Measurements from ENCODE around the gene PTPRH.

GRCh38 chr19:55133639-55134444 lies 75.5 kb downstream of the PTPRH start:
- TF ChIP-seq, protein P1, sequence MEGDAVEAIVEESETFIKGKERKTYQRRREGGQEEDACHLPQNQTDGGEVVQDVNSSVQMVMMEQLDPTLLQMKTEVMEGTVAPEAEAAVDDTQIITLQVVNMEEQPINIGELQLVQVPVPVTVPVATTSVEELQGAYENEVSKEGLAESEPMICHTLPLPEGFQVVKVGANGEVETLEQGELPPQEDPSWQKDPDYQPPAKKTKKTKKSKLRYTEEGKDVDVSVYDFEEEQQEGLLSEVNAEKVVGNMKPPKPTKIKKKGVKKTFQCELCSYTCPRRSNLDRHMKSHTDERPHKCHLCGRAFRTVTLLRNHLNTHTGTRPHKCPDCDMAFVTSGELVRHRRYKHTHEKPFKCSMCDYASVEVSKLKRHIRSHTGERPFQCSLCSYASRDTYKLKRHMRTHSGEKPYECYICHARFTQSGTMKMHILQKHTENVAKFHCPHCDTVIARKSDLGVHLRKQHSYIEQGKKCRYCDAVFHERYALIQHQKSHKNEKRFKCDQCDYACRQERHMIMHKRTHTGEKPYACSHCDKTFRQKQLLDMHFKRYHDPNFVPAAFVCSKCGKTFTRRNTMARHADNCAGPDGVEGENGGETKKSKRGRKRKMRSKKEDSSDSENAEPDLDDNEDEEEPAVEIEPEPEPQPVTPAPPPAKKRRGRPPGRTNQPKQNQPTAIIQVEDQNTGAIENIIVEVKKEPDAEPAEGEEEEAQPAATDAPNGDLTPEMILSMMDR (IDR thresholded peaks at IDR 0.05), result no peak
- TF ChIP-seq POLR2AphosphoS5 (IDR thresholded peaks at IDR 0.05), result no peak

Data from gastroesophageal sphincter (tissue), 3 donors.